ENCODE data around the gene SLIT3. TPM values are rescaled to one million over a fixed set of nuclear protein-coding genes. Genes with fewer than 3 reads are reported as not detected.
A peak's percentile ranks its signal among the peaks of the same experiment; 100 is the strongest.

The SLIT3 gene
- polyA plus RNA-seq, 1 of the 3 experiments (the other 2 are of a cell fraction) = 119 TPM

DNA sequence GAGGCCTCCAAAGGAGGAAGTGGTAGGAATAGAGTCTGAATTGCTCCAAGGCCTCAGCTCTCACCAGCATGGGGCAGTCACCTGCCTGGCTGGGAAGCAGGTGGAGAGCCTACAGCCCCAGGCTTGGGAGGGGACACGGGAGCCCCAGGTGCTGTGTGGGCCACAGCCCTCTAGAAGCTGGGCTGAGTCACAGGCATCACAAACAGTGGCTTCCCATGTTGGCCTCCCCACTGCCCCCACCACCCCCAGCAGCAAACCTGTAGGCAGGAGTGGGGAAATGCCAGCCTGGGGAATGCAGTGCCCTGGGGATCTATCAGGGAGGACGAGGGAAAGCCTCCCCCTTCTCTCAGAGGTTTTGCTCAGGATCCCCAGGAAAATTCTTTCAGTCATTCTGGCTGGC lies 309.6 kb downstream of the SLIT3 start:
- no peak overlapping the region for H3K27ac ChIP-seq (ENCODE audit: low read depth in 2 of 2, low read length in 1 of 2)
- ChIA-PET CTCF (interaction anchor here (1.1 to 6.5 kb wide), 9 partner anchors 11 to 557 kb away, joined by 3 to 97 read pairs (median 7); partner anchors contain the start of gene SLIT3), POLR2A (no interaction called here)

DNA sequence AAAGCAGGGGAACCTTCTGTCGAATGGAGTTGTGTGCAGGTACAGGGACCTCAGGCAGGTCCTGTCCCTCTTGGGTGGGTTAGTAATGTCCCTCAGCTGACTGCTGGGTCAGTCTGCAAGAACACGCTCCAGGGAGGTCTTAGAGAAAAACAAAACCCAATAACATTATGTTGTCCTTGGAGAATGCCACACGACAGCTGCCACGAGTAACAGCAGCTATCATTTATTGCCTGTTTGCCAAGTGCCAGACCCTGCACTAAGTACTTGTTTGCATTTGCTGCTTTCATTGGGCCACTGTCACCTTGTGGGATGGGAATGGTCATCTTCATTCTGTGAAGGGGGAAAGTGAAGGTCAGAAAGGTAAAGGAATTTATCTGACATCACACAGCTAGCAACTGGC lies 310.3 kb downstream of the SLIT3 start:
- Histone ChIP-seq H3K4me1 (ENCODE audit: control insufficient read depth in 1 of 2, insufficient read depth in 2 of 2, low read depth in 1 of 2, low read length in 1 of 2) (peaks cover 0 to 42% of the 10 kb centered on the region in 2 experiments; a peak in 2 of 4 replicates), H3F3A (replicated peaks; ENCODE audit: insufficient read depth) (no peaks in the 10 kb centered on the region), H2AFZ (ENCODE audit: low read depth) (no peak overlapping the region), H3K27me3 (ENCODE audit: insufficient read depth) (no peaks in the 10 kb centered on the region), H3K36me3 (replicated peaks in 1 of 2; ENCODE audit: control insufficient read depth in 1 of 2, insufficient read depth in 2 of 2, low read length in 1 of 2) (peaks cover 0 to 9% of the 10 kb centered on the region in 2 experiments), H3K9ac (no peak overlapping the region), H4K20me1 (ENCODE audit: insufficient read depth) (no peaks in the 10 kb centered on the region), H3K4me2 (no peak overlapping the region), H3K9me2 (no peaks in the 10 kb centered on the region), H3K79me2 (ENCODE audit: insufficient read depth) (no peaks in the 10 kb centered on the region), H3K4me3 (ENCODE audit: low read depth in 2 of 2, low read length in 1 of 2) (no peak overlapping the region), H3K27ac (ENCODE audit: low read depth in 2 of 2, low read length in 1 of 2) (peak overlapping the region in 1 of 2 experiments; percentile 39; a peak in 1 of 4 replicates), H3K9me3 (no peaks in the 10 kb centered on the region)
- ChIA-PET POLR2A (no interaction called here), CTCF (interaction anchor here (0.7 to 6.5 kb wide), 8 partner anchors 11 to 558 kb away, joined by 3 to 97 read pairs (median 14); partner anchors contain the start of gene SLIT3)
- DNase-seq = no peak
- WGBS (ENCODE audit: low lambda C conversion rate) = 94% methylated on average over 4 of the region's 4 CpGs
- no peak for TF ChIP-seq RFX5 (IDR thresholded peaks at IDR 0.05; ENCODE audit: low read length)
- TF ChIP-seq, protein P1, sequence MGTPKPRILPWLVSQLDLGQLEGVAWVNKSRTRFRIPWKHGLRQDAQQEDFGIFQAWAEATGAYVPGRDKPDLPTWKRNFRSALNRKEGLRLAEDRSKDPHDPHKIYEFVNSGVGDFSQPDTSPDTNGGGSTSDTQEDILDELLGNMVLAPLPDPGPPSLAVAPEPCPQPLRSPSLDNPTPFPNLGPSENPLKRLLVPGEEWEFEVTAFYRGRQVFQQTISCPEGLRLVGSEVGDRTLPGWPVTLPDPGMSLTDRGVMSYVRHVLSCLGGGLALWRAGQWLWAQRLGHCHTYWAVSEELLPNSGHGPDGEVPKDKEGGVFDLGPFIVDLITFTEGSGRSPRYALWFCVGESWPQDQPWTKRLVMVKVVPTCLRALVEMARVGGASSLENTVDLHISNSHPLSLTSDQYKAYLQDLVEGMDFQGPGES (IDR thresholded peaks at IDR 0.05; ENCODE audit: low read depth, low read length) = no peak

More for the DNA sequence above, 309.6 kb downstream of the SLIT3 start:
- Histone ChIP-seq H3K9me2 (no peaks in the 10 kb centered on the region), H3K79me2 (ENCODE audit: insufficient read depth) (no peaks in the 10 kb centered on the region), H3K4me1 (ENCODE audit: control insufficient read depth in 1 of 2, insufficient read depth in 2 of 2, low read depth in 1 of 2, low read length in 1 of 2) (peaks cover 0 to 41% of the 10 kb centered on the region in 2 experiments; a peak in 2 of 4 replicates), H4K20me1 (ENCODE audit: insufficient read depth) (no peaks in the 10 kb centered on the region), H2AFZ (ENCODE audit: low read depth) (no peak overlapping the region), H3F3A (replicated peaks; ENCODE audit: insufficient read depth) (no peaks in the 10 kb centered on the region), H3K9me3 (no peaks in the 10 kb centered on the region), H3K4me2 (no peak overlapping the region), H3K27me3 (ENCODE audit: insufficient read depth) (no peaks in the 10 kb centered on the region), H3K4me3 (ENCODE audit: low read depth in 2 of 2, low read length in 1 of 2) (no peak overlapping the region), H3K36me3 (replicated peaks in 1 of 2; ENCODE audit: control insufficient read depth in 1 of 2, insufficient read depth in 2 of 2, low read length in 1 of 2) (peaks cover 0 to 9% of the 10 kb centered on the region in 2 experiments), H3K9ac (no peak overlapping the region)
- WGBS (ENCODE audit: low lambda C conversion rate) = 93% methylated on average over 2 of the region's 2 CpGs
- no peak for DNase-seq
- TF ChIP-seq RXRA (IDR thresholded peaks at IDR 0.05; ENCODE audit: borderline replicate concordance, low read depth) (no peak), NFIC (IDR thresholded peaks at IDR 0.05; ENCODE audit: borderline replicate concordance) (no peak), GABPA (IDR thresholded peaks at IDR 0.05; ENCODE audit: low read depth) (no peak), GATA2 (CRISPR knock-in tag; IDR thresholded peaks at IDR 0.05) (no peak), FOXJ3 (CRISPR knock-in tag; IDR thresholded peaks at IDR 0.05) (no peak), RCOR1 (IDR thresholded peaks at IDR 0.05; ENCODE audit: low read length) (no peak), POLR2AphosphoS5 (IDR thresholded peaks at IDR 0.05; ENCODE audit: low read depth, low read length) (no peak), CHD2 (IDR thresholded peaks at IDR 0.05; ENCODE audit: low read length, partially characterized antibody) (no peak)
- TF ChIP-seq, protein P2, sequence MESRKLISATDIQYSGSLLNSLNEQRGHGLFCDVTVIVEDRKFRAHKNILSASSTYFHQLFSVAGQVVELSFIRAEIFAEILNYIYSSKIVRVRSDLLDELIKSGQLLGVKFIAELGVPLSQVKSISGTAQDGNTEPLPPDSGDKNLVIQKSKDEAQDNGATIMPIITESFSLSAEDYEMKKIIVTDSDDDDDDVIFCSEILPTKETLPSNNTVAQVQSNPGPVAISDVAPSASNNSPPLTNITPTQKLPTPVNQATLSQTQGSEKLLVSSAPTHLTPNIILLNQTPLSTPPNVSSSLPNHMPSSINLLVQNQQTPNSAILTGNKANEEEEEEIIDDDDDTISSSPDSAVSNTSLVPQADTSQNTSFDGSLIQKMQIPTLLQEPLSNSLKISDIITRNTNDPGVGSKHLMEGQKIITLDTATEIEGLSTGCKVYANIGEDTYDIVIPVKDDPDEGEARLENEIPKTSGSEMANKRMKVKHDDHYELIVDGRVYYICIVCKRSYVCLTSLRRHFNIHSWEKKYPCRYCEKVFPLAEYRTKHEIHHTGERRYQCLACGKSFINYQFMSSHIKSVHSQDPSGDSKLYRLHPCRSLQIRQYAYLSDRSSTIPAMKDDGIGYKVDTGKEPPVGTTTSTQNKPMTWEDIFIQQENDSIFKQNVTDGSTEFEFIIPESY (IDR thresholded peaks at IDR 0.05; ENCODE audit: borderline replicate concordance, low read depth) = no peak
- TF ChIP-seq, protein P3, sequence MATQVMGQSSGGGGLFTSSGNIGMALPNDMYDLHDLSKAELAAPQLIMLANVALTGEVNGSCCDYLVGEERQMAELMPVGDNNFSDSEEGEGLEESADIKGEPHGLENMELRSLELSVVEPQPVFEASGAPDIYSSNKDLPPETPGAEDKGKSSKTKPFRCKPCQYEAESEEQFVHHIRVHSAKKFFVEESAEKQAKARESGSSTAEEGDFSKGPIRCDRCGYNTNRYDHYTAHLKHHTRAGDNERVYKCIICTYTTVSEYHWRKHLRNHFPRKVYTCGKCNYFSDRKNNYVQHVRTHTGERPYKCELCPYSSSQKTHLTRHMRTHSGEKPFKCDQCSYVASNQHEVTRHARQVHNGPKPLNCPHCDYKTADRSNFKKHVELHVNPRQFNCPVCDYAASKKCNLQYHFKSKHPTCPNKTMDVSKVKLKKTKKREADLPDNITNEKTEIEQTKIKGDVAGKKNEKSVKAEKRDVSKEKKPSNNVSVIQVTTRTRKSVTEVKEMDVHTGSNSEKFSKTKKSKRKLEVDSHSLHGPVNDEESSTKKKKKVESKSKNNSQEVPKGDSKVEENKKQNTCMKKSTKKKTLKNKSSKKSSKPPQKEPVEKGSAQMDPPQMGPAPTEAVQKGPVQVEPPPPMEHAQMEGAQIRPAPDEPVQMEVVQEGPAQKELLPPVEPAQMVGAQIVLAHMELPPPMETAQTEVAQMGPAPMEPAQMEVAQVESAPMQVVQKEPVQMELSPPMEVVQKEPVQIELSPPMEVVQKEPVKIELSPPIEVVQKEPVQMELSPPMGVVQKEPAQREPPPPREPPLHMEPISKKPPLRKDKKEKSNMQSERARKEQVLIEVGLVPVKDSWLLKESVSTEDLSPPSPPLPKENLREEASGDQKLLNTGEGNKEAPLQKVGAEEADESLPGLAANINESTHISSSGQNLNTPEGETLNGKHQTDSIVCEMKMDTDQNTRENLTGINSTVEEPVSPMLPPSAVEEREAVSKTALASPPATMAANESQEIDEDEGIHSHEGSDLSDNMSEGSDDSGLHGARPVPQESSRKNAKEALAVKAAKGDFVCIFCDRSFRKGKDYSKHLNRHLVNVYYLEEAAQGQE (IDR thresholded peaks at IDR 0.05; ENCODE audit: low read depth, low read length) = no peak
- TF ChIP-seq, protein P4, sequence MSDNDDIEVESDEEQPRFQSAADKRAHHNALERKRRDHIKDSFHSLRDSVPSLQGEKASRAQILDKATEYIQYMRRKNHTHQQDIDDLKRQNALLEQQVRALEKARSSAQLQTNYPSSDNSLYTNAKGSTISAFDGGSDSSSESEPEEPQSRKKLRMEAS (IDR thresholded peaks at IDR 0.05; ENCODE audit: low read depth) = no peak

Measured in SK-N-SH (cell line).